Dendritic cell treated with granulocyte-macrophage colony-stimulating factor and Interleukin-4, amounts not matched to agents 40 ng/mL and 50 ng/mL, for 4 days (primary cell): ENCODE data around the gene GABBR2.

Source experiments
- H3K27ac Mint-ChIP-seq: one replicate; pipeline ENCODE4 v1.8.0; 2022; ENCODE audit warnings: mild to moderate bottlenecking, mixed read lengths
- H3K27me3 Mint-ChIP-seq: one replicate; pipeline ENCODE4 v1.8.0; 2022; ENCODE audit warnings: mild to moderate bottlenecking, mixed read lengths
- H3K36me3 Mint-ChIP-seq: one replicate; pipeline ENCODE4 v1.8.0; 2022; ENCODE audit warnings: low read depth, mixed read lengths
- H3K4me1 Mint-ChIP-seq: one replicate; pipeline ENCODE4 v1.8.0; 2022; ENCODE audit warnings: low read depth, mixed read lengths
- H3K4me3 Mint-ChIP-seq: one replicate; pipeline ENCODE4 v1.8.0; 2022; ENCODE audit warnings: mild to moderate bottlenecking, moderate library complexity, mixed read lengths
- H3K9me3 Mint-ChIP-seq: one replicate; pipeline ENCODE4 v1.8.0; 2022; ENCODE audit warnings: mixed read lengths
- intact Hi-C: fragments of 100-400 bp; cut with micrococcal nuclease; formaldehyde crosslinking; loops from one replicate; pipeline ENCODE4 v1.15.0; 2022

GABBR2 gene

DNA sequence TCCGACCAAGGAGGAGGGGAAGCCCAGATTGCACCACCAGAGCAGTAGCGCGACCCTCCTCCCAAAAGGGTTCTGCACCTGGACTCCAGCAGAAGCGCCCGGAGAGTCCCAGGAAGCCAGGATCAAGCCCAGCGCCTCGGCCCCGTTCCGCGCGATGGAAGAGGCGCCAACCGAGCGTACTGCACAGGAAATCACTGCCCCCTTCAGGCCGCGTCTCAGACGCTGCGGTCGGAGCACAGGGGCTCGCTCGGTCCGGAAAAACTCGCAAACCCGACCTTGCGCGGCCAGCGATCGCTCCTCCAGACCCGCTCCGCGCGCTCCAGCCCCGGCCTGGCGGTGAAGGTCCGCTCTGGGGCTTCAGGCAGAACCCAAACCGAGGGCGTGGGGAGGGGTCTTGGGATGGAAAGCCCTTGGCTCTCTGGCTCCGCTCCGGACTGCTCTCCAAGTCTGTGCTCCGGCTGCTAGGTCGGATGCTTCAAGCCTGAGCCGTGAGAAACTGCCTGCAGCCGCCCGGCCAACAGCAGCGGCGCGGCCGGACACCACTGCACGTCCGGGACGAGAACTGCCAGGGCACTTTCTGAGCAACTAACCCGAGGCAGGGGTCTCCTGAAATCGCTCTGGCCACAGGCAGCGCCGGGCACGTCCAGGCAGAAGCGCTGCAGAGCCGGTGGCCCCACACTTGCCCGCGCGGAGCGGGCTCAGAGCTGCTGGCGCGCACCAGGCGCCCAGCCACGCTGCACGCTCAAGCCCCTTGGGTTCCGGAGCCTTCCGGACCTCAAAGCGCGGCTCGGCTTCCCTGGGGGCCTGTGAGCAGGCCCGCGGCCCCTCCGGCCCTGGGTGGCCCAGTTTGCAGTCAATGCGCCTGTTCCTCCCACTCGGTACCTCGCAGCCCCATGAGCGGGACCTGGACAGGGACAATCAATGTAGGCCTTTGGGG, 1.3 kb downstream of the GABBR2 start:
- Mint-ChIP-seq H3K9me3 (no peaks in the 10 kb centered on the region), H3K4me3 (no peak overlapping the region), H3K36me3 (no peaks in the 10 kb centered on the region), H3K27me3 (peaks cover 80% of the 10 kb centered on the region), H3K27ac (no peak overlapping the region), H3K4me1 (no peaks in the 10 kb centered on the region)
- intact Hi-C loops = loop anchor here (2.0 kb wide), 1 partner anchor 171 kb away; no protein-coding TSS in a partner anchor

DNA sequence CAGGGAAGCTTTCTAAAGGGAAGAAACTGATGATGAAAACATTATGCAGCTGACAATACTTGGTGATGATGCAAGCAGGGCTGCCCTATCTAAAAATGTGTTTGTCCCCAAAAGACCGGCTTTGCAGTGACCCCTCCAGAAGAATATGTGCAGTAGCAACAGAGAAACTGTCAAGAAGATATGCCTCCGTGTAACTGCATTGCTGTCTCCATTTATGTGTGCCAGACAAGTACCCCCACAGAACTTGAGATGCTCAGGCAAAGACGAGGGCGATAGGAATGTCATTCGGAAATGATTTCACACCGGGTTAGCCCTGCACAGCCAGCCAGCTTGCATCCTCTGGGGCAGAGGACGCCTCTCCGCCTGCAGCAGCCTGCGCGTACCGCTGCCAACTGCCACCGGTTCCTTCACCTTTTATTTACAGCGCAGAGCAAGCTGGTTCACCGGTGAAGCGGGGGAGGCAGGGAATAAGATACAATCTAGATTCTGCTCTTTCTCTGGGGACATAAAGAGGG, 2.0 kb downstream of the GABBR2 start:
- Mint-ChIP-seq H3K4me3 (no peak overlapping the region), H3K4me1 (no peaks in the 10 kb centered on the region), H3K36me3 (no peaks in the 10 kb centered on the region), H3K27ac (no peak overlapping the region), H3K27me3 (peaks cover 79% of the 10 kb centered on the region), H3K9me3 (no peaks in the 10 kb centered on the region)
- intact Hi-C loops = loop anchor here (2.0 kb wide), 1 partner anchor 170 kb away; no protein-coding TSS in a partner anchor

- Mint-ChIP-seq H3K36me3 (no peaks in the 10 kb centered on the region), H3K4me3 (no peak overlapping the region)
Measured at GRCh38 chr9:98702835-98703380, 5.8 kb downstream of the GABBR2 start.

DNA sequence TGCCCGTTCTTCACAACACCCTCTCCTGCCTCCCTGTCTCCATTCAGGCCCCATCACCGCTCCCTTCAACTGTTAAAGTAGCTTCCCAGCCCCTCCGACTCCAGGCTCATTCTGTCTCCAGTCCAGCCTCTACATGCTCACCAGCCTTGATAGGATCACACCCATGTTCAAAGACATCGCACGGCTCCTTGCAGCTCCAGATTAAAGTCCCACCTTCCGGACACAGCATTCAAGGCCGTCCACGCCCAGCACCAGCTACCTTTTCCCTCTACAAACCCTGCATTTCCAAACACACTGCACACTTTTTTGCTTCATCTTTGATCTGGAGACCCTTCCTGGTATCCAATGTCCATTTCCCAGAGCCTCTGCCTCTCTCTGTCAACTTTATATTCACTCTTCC, 6.4 kb downstream of the GABBR2 start:
- intact Hi-C loops = no loop called here
- Mint-ChIP-seq H3K27ac (no peak overlapping the region), H3K4me3 (no peak overlapping the region), H3K27me3 (peaks cover 53% of the 10 kb centered on the region), H3K36me3 (no peaks in the 10 kb centered on the region), H3K4me1 (no peaks in the 10 kb centered on the region), H3K9me3 (no peaks in the 10 kb centered on the region)

More at GRCh38 chr9:98702835-98703380, 5.8 kb downstream of the GABBR2 start:
- no peaks in the 10 kb centered on the region for H3K4me1 Mint-ChIP-seq
- no peaks in the 10 kb centered on the region for H3K9me3 Mint-ChIP-seq
- intact Hi-C loops = no loop called here
- peaks cover 58% of the 10 kb centered on the region for H3K27me3 Mint-ChIP-seq
- H3K27ac Mint-ChIP-seq = no peak overlapping the region

- no peak overlapping the region for H3K27ac Mint-ChIP-seq
- intact Hi-C loops = no loop called here
- H3K4me1 Mint-ChIP-seq = no peaks in the 10 kb centered on the region
- H3K36me3 Mint-ChIP-seq = no peaks in the 10 kb centered on the region
- no peaks in the 10 kb centered on the region for H3K9me3 Mint-ChIP-seq
- H3K27me3 Mint-ChIP-seq = peaks cover 47% of the 10 kb centered on the region
- H3K4me3 Mint-ChIP-seq = no peak overlapping the region
Measured at GRCh38 chr9:98701576-98701975, 7.2 kb downstream of the GABBR2 start.

- Mint-ChIP-seq H3K27ac (no peak overlapping the region), H3K4me3 (no peak overlapping the region), H3K27me3 (peaks cover 44% of the 10 kb centered on the region), H3K36me3 (no peaks in the 10 kb centered on the region), H3K4me1 (no peaks in the 10 kb centered on the region), H3K9me3 (no peaks in the 10 kb centered on the region)
- intact Hi-C loops = no loop called here
Measured at GRCh38 chr9:98700801-98701200, 7.9 kb downstream of the GABBR2 start.

DNA sequence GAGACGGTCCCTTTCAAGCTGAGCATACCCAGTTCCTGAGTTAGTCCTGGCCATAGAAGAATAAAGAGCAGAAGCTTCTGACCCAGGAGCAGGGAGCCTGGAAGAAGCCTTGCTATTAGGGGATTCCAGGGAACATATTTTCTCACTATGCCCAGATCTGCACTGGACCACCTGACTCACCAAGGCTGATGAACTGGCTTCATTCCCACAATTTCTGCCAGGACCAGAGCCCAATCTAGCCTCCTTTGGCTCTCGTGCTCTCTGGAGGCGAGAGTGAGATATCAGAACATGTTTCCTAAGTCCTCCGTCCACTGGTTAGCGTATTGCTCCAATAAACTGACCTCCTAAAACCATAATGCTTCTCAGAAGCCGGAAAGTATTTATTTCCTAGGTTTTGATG, 9.9 kb downstream of the GABBR2 start:
- Mint-ChIP-seq H3K27me3 (peaks cover 29% of the 10 kb centered on the region), H3K4me1 (no peaks in the 10 kb centered on the region), H3K4me3 (no peak overlapping the region), H3K9me3 (no peaks in the 10 kb centered on the region), H3K27ac (no peak overlapping the region), H3K36me3 (no peaks in the 10 kb centered on the region)
- intact Hi-C loops = no loop called here

DNA sequence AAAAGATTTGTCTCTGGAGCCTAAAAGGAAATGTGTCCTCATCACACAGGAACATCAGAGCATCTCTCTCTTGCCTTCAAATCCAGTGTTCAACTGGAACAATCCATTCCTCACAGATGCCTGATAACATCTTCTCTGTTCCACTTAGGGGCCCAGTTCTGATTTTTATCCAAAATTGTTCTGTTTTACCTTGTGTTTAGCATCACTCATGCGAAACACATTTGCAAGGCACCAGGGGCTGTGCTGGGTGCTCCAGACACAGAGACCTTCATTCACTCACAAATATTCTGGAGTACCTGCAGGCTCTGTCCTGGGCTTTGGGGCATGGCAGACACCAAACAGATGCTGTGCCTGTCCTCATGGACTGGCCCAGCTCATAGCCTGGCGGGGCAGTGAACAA, 13.8 kb downstream of the GABBR2 start:
- no peaks in the 10 kb centered on the region for H3K4me1 Mint-ChIP-seq
- H3K27me3 Mint-ChIP-seq = peaks cover 14% of the 10 kb centered on the region
- H3K4me3 Mint-ChIP-seq = no peak overlapping the region
- H3K27ac Mint-ChIP-seq = no peak overlapping the region
- no peaks in the 10 kb centered on the region for H3K9me3 Mint-ChIP-seq
- intact Hi-C loops = no loop called here
- no peaks in the 10 kb centered on the region for H3K36me3 Mint-ChIP-seq

DNA sequence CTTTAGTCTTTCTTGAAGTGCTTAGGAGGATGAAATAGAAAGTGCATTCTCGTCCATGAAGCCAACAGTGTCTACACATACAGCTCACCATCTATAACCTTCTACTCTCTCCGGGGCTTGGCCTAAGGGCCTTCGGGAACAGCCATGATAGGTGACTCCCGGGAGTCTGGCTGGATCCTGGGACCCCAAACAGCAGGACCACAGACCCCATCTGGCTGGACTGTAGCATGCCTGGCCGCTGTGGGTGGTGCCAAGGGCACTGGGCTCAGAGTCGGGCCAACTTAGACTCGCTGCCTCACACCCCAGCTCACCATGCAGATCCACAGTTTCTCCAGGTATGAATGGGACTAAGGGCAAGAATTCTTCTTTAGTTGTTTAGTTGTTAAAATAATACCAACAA, 16.3 kb downstream of the GABBR2 start:
- peaks cover 11% of the 10 kb centered on the region for H3K27me3 Mint-ChIP-seq

DNA sequence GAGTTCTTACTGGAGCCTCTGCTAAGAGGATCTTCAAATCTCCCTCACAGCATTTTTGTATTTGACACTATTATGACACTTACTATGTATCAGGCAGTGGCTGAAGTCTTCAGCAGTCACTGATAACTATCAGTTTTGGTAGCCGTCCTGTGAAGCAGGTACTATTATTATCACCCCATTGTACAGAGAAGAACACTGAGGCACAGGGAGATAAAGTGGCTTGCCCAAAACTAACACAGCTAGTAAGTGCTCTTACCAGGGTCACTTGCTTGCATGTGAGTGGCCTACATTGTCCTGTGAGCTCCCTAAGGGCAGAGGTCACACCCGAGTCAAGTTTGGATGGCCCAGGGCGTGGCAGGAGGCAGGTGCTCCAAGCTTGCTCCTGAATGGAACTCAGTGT, 16.8 kb downstream of the GABBR2 start:
- Mint-ChIP-seq H3K4me3 (no peak overlapping the region), H3K27me3 (peaks cover 11% of the 10 kb centered on the region), H3K9me3 (no peaks in the 10 kb centered on the region), H3K4me1 (no peaks in the 10 kb centered on the region), H3K27ac (no peak overlapping the region), H3K36me3 (no peaks in the 10 kb centered on the region)
- intact Hi-C loops = no loop called here

More for the DNA sequence above, 16.3 kb downstream of the GABBR2 start:
- no peaks in the 10 kb centered on the region for H3K36me3 Mint-ChIP-seq
- no peaks in the 10 kb centered on the region for H3K4me1 Mint-ChIP-seq
- no peak overlapping the region for H3K4me3 Mint-ChIP-seq
- H3K27ac Mint-ChIP-seq = no peak overlapping the region
- H3K9me3 Mint-ChIP-seq = no peaks in the 10 kb centered on the region
- intact Hi-C loops = no loop called here

DNA sequence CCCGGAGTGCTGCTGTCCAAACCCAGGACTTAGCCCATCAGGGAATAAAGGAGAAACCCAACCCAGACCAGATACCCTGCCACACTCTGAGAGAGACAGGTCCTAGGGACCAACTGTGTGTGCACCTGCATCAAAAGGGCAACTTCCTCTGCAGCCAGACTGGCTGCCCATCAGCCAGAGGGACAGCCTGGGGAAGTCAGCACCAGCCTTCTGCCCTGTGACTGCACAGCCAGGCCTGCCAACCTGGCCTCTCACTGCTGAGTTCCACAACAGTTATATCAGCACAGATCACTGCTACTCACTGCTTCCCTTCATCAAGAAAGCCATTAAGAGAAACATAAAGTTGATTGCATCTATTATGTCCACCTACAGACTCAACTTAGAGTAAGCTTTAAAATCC, 18.0 kb downstream of the GABBR2 start:
- intact Hi-C loops = no loop called here
- H3K4me3 Mint-ChIP-seq = no peak overlapping the region
- H3K9me3 Mint-ChIP-seq = no peaks in the 10 kb centered on the region
- H3K36me3 Mint-ChIP-seq = no peaks in the 10 kb centered on the region
- H3K4me1 Mint-ChIP-seq = no peaks in the 10 kb centered on the region
- peaks cover 4% of the 10 kb centered on the region for H3K27me3 Mint-ChIP-seq
- H3K27ac Mint-ChIP-seq = no peak overlapping the region

DNA sequence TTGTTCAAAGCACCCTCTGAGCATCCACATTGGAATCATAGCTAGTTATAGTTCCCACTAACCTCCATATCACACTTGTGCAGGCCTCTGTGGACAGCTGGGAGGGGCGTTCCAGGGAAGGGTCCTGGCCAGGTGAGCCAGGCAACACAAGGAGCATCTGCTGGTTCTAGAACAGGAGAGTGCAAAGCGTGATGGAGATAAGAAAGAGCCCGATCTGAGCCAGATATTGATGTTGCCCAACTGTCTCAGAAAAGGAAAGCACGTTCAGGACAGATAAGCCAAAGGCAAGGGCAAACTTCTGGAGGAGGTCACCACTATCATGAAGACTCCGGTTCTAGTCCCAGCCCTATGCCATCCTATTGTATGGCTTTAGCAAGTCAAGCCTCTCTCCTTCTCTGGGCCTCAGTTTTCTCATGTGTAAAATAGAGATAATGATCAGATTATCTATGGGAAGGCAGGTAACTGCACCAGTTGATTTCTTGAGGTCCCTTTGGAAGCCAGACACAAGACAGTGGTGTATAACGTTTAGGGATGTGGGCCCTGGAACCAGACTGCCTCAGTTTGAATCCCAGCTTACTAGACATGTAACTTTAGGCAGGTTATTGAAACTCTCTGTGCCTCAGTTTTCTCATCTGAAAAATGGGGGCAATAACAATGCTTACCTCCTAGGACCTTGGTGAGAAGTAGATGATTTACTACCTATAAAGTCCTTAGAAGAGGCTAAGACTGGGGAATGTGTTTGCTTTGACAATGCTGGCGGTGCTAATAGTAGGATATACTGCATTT, 19.8 kb downstream of the GABBR2 start:
- H3K4me1 Mint-ChIP-seq = no peaks in the 10 kb centered on the region
- H3K36me3 Mint-ChIP-seq = no peaks in the 10 kb centered on the region
- intact Hi-C loops = no loop called here
- H3K27me3 Mint-ChIP-seq = peaks cover 4% of the 10 kb centered on the region
- H3K4me3 Mint-ChIP-seq = no peak overlapping the region
- no peak overlapping the region for H3K27ac Mint-ChIP-seq
- H3K9me3 Mint-ChIP-seq = no peaks in the 10 kb centered on the region

DNA sequence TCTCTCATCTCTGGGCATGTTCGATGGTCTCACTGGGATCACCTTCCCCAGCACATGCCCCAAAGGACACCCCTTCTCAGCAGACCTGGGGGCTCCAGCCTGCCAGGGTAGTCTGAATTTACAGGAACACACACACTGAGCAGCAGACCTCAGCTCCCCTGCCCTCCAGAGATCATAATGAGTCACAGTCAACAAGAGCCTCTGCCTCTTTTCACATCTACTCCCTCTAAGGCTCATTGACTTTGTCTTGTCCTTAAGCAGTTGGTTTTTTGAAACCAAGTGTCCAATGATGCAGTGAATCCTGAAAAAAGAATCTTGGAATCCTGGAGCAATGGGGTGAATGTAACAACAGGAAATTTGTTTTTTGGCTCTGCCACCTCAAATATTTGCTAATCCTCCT, 20.8 kb downstream of the GABBR2 start:
- no peaks in the 10 kb centered on the region for H3K4me1 Mint-ChIP-seq
- no peak overlapping the region for H3K4me3 Mint-ChIP-seq
- no peaks in the 10 kb centered on the region for H3K9me3 Mint-ChIP-seq
- intact Hi-C loops = no loop called here
- H3K36me3 Mint-ChIP-seq = no peaks in the 10 kb centered on the region
- H3K27ac Mint-ChIP-seq = no peak overlapping the region
- peaks cover 4% of the 10 kb centered on the region for H3K27me3 Mint-ChIP-seq
